ENCODE results near the gene TRIAP1. TPM values are rescaled to one million over a fixed set of nuclear protein-coding genes. Genes with fewer than 3 reads are reported as not detected.

The TRIAP1 gene
- total RNA-seq, 1 donor from 2014 or later: 26.3 TPM

DNA sequence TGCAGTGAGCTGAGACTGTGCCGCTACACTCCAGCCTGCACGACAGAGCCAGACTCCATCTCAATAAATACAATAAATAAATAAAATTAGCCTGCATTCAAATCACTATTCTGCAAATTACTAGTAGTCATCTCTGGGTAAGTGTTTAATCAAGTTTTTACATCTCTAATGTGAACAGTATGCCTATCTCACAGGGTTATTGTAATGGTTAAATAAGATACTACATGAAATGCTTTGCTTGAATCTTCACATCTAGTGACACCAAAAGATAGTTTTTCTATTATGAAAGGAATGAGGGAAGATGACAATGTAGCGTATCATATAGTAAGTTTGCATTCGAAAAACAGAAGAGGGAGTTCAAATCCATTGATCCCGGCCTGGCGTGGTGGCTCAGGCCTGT, 21.3 kb upstream of the TRIAP1 start:
- no peaks in the 10 kb centered on the region for H3K27me3 Mint-ChIP-seq (ENCODE audit: low read depth)

DNA sequence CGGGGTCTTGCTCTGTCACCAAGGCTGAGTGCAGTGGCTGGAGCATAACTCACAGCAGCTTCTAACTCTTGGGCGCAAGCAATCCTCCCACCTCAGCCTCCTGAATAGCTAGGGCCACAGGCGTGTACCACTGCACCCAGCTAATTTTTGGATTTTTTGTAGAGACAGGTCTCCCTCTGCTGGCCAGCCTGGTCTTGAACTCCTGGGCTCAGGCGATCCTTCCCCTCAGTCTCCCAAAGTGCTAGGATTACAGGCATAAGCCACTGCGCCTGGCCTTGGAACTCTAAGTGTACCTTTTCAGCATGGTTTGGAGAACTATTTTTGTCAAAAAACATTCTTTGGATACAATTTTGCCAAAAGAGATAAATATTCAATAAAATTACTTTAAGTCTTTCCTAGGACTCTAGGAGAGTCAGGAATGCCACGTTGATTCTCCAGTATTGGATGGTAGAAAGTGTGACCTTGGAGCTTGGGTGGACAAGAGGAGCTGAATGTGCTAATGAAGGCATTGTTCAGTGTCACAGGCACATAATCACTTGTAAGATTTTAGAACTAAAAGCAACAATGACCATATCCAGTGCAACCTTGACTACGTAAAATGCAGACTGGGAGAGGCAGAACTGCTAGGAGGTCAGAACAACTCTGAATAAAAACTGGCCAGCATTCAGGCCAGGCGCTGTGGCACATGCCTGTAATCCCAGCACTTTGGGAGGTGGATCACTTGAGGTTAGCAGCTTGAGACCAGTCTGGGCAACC, 20.6 kb upstream of the TRIAP1 start:
- Mint-ChIP-seq H3K36me3 (ENCODE audit: low read depth) (peaks cover 12% of the 10 kb centered on the region), H3K4me3 (ENCODE audit: unreplicated experiment) (no peak overlapping the region), H3K27me3 (ENCODE audit: low read depth) (no peaks in the 10 kb centered on the region), H3K4me1 (ENCODE audit: low read depth) (peaks cover 35% of the 10 kb centered on the region), H3K9me3 (ENCODE audit: low read depth) (no peaks in the 10 kb centered on the region), H3K27ac (ENCODE audit: unreplicated experiment) (no peak overlapping the region)
- TF ChIP-seq CTCF (IDR thresholded peaks at IDR 0.05): peak; percentile 81
- no peak for DNase-seq (ENCODE audit: low spot score)

More for the DNA sequence above, 21.3 kb upstream of the TRIAP1 start:
- no peak for DNase-seq (ENCODE audit: low spot score)
- H3K9me3 Mint-ChIP-seq (ENCODE audit: low read depth): no peaks in the 10 kb centered on the region
- no peak for TF ChIP-seq CTCF (IDR thresholded peaks at IDR 0.05)
- H3K4me1 Mint-ChIP-seq (ENCODE audit: low read depth): peaks cover 35% of the 10 kb centered on the region
- H3K4me3 Mint-ChIP-seq (ENCODE audit: unreplicated experiment): no peak overlapping the region
- H3K27ac Mint-ChIP-seq (ENCODE audit: unreplicated experiment): peak overlapping the region; percentile 97
- H3K36me3 Mint-ChIP-seq (ENCODE audit: low read depth): peaks cover 10% of the 10 kb centered on the region

- H3K27ac Mint-ChIP-seq (ENCODE audit: unreplicated experiment): peak overlapping the region; percentile 9
- H3K4me3 Mint-ChIP-seq (ENCODE audit: unreplicated experiment): no peak overlapping the region
- H3K36me3 Mint-ChIP-seq (ENCODE audit: low read depth): peaks cover 12% of the 10 kb centered on the region
Observed at GRCh38 chr12:120465756-120466155, 19.6 kb upstream of the TRIAP1 start.

DNA sequence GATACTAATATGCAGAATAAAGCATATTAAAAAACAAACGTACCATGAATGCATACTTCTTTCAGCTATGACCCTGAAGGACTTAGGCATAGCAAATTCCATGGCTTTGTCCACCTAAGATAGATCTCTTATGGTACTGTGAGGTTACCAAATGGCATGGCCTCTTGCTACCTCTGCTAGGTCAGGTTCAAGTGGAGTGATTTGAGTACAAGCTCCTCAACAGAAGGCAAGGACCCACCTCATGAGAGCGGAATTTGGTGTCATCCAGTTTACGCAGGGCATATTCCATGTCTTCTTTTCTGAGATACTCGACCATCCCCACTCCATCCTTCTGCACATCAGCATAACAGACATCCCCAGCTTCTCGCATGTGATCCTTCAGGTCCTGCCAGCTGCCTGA, 17.5 kb upstream of the TRIAP1 start:
- TF ChIP-seq CTCF (IDR thresholded peaks at IDR 0.05): no peak
- Mint-ChIP-seq H3K27ac (ENCODE audit: unreplicated experiment) (no peak overlapping the region), H3K27me3 (ENCODE audit: low read depth) (no peaks in the 10 kb centered on the region), H3K9me3 (ENCODE audit: low read depth) (no peaks in the 10 kb centered on the region), H3K36me3 (ENCODE audit: low read depth) (peaks cover 18% of the 10 kb centered on the region), H3K4me3 (ENCODE audit: unreplicated experiment) (no peak overlapping the region), H3K4me1 (ENCODE audit: low read depth) (peaks cover 22% of the 10 kb centered on the region)
- DNase-seq (ENCODE audit: low spot score): no peak

More at GRCh38 chr12:120465756-120466155, 19.6 kb upstream of the TRIAP1 start:
- TF ChIP-seq CTCF (IDR thresholded peaks at IDR 0.05): no peak
- Mint-ChIP-seq H3K27me3 (ENCODE audit: low read depth) (no peaks in the 10 kb centered on the region), H3K4me1 (ENCODE audit: low read depth) (peaks cover 29% of the 10 kb centered on the region), H3K9me3 (ENCODE audit: low read depth) (no peaks in the 10 kb centered on the region)
- DNase-seq (ENCODE audit: low spot score): no peak

DNA sequence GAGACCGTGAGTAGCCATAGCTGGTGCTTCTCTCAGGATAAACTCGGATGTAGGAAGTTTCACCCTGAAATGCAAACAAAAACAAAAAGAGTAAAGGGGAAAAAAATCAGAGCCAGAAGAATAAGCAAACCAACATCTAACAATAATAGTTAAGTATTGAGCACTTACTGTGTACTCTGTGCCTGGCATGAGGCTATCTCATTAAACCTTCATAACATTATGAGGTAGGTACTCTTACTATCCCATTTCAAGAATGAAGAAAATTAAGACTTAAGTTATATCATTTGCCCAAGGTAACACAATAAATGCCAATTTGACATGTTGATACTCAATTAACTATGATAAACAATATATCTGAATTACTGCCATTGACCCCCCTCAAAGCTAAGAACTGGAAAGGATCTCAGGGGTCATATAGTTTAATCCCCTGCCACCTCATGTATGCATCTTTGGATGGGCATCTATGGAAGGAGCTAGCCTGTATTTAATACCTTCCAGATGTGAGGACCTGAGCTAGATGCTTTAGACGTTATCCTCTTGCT, 16.0 kb upstream of the TRIAP1 start:
- no peak overlapping the region for H3K4me3 Mint-ChIP-seq (ENCODE audit: unreplicated experiment)
- no peak for TF ChIP-seq CTCF (IDR thresholded peaks at IDR 0.05)
- no peak overlapping the region for H3K27ac Mint-ChIP-seq (ENCODE audit: unreplicated experiment)
- no peaks in the 10 kb centered on the region for H3K9me3 Mint-ChIP-seq (ENCODE audit: low read depth)
- DNase-seq (ENCODE audit: low spot score): no peak
- peaks cover 21% of the 10 kb centered on the region for H3K36me3 Mint-ChIP-seq (ENCODE audit: low read depth)
- no peaks in the 10 kb centered on the region for H3K27me3 Mint-ChIP-seq (ENCODE audit: low read depth)
- H3K4me1 Mint-ChIP-seq (ENCODE audit: low read depth): peaks cover 11% of the 10 kb centered on the region
